HG02870 (cell line): ENCODE results near the gene CCDC187.
"Not testable (repeated sequence)": the region's sequence is repeated elsewhere in the genome, so short reads cannot be mapped to it uniquely, and the experiment has no call there.

ENCODE experiments used
- ATAC-seq: cut with Tn5 transposase; IDR thresholded peaks from one replicate; pipeline ENCODE4 v1.9.1; 2021; ENCODE audit warnings: mild to moderate bottlenecking, moderate library complexity; ENCODE audit not compliant: unreplicated experiment

CCDC187 gene

DNA sequence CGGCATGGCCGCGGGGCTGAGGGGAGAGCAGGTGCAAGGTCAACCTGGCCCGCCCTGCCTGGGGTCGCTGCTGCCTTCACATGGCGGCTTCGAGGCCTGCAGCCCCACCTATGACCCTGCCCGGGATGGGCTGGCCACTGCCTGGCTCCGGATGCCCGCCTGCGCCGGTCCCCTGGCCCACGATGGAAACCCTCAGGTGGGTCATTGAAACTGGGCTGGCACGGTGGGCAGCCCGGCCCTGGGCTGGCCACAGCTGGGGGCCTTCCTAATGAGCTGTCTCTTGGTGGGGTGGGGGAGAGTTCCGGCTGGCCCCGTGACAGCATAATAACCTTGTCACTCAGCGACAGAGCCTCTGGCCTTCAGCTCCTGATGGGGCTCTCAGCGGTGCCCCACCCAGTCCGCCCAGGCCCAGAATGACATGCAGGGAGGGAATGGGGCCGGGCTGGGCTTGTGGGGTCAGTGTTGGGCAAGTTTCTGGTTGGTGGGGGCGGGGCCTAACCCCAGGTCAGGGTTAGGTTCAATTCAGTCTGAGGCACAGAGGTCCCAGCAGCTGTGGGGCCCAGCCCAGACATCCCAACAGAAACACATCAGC, at the start of gene CCDC187:
Gene CCDC187, minus strand, starts transcription at position 270 of the 592 bp plus-strand sequence. Its CDS starts 264 bp downstream, at position 6.
- no peak for ATAC-seq

DNA sequence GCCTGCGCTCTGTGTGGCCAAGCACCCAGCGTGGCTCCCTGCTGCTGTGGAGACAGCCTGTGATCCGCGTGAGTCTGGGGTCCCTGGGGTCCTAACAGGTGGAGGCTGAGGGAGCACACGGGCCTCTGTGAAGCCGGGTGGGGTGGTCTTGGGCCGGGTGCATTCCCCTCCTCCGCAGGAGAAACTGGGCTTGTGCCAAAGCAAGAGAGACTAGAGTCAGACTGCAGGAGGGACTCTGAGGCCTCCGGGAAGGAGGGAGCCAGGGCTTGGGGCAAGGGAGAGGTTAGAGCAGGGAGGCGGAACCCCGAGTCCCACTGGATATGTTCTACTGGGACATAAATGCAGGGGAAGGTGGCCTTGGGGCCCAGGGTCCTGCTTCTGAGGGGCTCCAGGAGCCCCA, 49.2 kb upstream of the CCDC187 start:
- no peak for ATAC-seq

DNA sequence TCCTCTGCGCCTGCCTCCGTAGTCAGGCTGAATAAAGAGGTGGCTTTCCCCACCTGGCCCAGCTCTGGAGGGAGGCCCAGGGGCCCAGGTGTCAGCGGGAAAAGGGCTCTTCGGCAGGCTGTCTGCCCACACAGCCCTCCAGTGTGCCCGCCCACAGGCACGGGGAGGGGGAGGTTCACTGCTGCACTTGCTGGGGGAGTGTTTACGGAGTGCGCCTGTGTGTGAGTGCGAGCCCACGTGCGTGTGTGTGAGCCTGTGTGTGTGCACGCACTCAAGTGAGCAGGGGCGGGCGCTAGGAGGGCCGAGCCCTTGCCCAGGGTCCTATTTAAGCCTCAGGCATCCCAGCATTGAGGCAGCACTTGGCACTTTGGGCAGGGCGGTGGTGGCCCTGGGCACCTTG, 48.8 kb upstream of the CCDC187 start:
- no peak for ATAC-seq

DNA sequence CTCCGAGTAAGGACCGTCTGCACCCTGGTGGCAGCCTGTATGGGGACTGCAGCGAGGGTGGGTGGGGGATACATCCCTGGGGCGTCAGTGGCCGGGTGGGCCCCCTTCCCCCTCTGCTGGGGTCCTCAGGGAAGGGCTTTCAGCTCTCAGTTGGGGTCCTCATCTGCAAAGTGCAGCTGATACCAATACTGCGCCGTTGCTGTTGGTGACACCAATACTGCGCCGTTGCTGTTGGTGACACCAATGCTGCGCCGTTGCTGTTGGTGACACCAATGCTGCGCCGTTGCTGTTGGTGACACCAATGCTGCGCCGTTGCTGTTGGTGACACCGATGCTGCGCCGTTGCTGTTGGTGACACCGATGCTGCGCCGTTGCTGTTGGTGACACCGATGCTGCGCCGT, 48.0 kb upstream of the CCDC187 start:
- not testable (repeated sequence) for ATAC-seq

DNA sequence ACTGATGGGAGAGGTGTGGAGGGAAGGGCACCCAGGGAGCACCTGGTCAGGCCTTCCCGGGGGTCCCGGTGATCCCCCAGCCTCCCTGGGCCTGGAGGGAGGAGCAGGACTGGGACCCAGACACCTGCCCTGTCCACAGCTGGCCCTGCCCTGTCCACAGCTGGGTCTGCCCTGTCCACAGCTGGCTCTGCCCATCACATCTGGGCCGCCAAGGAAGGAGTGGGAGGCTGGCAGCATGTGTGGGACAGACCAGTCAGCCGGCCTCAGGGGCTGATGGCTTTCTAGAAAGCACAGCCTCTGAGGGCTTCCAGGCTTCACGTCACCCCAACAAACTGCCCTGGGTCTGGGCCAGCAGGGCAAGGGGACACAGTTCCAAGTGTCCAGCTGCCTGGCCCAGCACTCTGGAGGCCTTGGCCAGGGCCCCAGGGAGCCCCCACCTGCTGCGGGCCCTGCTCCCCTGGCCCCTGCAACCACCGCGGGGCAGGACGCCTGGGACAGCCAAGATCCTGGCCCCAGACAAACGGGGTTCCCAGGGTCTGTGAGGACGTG, 47.4 kb upstream of the CCDC187 start:
- no peak for ATAC-seq

DNA sequence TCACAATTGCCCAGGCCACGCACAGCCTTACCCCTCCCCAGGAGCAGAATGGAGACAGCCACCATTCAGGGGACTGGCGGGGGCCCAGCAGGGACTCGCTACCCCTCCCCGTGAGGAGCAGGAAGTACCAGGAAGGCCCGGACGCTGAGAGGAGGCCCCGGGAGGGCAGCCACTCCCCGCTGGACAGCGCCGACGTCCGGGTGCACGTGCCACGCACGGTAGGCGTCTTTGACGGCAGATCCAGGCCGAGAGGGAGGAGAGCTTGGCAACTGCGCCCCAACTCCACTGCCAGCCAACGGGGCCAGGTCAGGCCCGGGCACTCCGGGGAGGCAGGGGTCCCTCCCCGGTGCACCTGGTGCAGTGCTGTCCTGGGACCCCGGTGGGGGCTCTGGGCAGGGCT, 45.7 kb upstream of the CCDC187 start:
- no peak for ATAC-seq

DNA sequence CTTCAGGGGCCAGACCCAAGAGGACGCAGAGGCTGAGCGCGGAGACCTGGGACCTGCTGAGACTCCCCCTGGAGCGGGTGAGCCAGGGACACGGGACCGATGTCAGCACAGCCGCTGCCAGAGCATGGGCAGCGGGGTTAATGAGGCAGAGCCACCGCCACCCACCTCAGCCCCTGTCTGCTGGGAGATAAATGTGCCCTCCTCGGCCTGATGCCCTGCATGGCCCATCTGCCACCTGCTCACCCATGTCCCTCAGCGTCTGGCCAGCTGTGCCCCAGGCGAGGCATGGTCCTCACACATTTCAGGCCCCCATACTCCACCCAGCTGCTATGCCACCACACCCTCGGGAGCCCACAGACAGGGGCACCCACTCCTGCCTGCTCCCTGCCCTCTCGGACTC, 44.8 kb upstream of the CCDC187 start:
- no peak for ATAC-seq

DNA sequence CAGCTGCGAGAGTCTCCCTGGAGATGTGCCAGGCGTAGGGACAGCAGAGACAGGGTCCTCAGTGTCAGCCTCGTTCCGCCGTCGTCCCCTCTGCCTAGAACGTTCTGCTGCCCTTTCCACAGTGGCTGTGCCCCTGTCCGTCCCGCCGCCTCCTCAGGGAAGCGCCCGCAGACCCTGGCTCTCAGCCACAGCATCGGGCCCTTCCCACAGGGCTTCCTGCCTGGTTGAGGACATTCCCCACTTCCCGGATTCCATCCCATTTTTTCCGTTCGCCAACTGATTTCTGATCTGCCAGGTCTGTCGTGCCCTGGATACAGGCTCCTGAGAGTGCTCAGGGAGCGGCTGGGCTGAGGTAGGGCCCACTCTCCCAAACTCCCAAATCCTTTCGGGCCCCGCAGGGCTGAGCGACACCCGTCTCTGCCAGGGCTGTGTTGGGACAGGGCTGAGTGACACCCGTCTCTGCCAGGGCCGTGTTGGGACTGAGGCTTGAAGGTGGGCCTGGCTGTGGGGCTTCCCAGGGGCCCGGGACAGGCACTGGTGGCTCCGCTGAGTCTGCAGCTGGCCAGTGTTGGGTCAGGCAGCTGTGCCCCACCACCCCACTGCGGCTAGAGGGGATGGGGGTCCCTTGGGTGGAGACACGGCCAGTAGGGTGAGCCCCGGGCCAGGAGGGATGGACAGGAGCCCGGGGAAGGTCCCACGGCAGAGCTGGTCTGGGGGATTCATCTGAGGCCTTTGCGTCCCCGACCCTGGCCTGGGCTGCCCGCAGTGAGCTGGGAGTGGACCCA, 43.8 kb upstream of the CCDC187 start:
- no peak for ATAC-seq

DNA sequence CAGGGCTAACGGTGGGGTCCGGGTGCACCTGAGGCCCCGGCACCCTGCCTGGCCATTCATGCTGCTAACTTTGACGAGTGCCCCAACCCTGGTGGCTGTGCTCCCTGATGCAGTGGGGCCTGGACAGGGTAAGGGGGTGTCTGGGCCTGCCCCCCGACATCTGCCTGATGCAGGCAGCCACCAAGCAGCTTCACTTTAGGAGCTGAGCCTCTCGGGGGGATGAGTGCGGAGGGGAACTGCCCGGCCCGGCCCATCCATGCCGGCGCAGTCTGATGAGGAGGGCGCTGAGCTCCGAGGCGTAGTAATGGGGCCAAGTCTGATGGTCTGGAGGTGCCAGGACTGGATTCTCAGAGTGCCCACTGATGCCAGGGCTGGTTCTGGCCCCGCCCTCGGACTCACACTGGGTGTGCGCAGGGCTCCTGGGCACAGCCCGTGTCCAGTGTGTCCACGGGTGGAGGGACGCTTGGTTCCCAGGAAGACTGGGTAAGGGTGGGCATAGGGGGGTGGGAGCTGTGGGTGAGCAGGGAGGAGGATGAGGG, 43.1 kb upstream of the CCDC187 start:
- ATAC-seq: no peak

DNA sequence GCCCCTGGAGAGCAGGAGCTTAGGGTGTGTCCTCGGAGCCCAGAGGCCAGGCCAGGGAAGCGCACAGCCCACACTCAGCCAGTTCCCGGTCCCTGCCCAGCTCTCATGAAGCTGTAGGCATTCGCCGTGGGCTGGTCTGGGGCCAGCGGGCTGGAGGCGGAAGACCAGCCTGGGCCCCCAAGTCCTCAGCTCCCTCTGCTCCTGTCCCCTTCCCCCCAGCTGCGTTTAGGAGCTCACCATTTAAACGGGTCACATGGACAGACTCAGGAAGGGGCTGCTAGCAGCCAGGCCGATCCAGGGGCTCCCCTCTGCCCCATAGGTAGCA, 42.2 kb upstream of the CCDC187 start:
- ATAC-seq: no peak

DNA sequence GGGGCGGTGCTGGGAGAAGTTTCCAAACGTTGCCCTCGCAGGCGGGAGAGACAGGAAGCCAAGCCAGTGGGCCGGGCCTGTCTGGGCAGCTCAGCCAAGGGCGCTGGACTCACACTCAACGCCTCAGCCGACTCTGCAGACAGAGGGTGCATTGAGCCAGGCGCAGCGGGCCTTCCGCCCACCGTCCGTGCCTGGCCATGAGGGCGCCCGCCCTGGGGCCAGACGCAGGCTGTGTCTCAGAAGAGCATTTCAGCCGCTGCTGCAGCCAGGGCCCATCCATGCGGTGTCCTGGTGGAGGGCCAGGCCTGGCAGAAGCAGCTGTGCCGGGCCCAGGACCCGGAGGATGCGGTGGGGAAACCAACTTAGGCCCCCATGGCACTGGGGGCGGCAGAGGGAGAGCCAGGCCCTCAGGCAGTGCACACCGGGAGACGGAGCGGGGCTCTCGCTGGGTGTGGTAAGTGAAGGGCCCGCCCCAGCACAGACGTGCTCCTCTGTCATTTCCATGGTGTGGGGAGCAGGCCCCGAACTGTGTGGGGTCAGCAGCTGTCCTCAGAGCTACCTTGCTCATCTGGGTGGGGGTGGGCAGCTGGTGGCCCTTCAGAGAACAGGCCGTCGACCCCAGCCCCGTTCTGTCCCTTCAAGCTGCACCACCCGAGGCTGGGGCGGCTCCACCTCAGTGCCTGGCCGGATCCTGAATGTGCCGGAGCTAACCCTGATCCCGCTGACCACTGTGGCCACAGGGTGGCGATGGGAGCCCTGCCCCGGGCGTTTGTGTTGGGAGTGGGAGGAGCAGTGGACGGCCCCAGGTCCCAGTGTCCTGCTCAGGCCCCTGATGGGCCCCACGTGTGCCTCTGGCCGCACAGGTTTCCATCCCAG, 41.6 kb upstream of the CCDC187 start:
- ATAC-seq: no peak

DNA sequence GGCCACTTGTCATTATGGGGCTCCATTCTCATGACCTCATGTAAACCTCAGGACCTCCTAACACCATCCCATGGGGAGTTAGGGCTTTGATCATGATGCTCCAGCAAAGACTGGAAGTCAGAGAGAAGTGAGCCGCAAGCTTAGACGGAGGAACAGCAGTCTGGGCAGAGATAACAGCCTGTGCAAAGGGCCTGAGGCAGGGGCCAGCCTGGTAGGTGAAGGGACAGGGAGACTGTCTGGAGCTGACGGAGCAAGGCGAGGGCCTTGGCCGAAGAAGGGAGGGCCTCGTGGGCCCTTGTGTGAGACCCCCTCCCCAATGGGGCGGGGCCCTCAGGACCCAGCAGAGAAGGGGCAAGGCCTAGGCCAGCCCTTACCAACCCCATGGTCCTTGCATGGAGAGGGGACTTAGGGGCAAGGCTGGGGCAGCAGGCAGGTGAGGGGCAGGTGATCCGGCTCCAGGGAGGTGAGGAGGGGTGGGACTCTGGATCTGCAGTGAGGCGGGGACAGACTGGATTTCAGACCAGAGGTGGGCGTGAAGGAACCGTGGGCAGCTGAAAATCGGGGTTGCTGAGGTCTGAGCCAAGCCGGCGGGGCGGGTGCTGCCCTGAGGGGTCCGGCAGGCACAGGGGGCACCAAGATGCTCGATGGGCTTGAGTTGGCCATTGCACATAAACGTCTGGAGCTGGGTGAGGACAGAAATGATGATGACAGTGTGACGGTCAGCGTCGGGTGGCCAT, 40.8 kb upstream of the CCDC187 start:
- ATAC-seq: no peak

DNA sequence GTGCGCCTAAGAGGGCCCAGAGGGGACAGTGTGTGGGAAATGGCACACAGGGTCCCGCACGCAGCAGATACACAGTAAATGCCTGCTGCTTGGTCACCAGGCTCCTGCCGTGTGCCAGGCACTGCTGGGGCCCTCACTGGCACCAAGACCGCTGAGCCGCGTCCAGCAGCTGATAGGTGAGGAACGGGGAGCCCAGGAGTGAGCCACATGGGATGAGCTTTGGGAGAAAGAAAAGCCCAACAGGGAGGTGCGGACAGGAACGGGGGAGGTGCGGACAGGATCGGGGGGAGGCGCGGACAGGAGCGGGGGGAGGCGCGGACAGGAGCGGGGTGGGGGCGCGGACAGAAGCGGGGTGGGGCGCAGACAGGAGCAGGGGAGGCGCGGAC, 40.0 kb upstream of the CCDC187 start:
- ATAC-seq: no peak

DNA sequence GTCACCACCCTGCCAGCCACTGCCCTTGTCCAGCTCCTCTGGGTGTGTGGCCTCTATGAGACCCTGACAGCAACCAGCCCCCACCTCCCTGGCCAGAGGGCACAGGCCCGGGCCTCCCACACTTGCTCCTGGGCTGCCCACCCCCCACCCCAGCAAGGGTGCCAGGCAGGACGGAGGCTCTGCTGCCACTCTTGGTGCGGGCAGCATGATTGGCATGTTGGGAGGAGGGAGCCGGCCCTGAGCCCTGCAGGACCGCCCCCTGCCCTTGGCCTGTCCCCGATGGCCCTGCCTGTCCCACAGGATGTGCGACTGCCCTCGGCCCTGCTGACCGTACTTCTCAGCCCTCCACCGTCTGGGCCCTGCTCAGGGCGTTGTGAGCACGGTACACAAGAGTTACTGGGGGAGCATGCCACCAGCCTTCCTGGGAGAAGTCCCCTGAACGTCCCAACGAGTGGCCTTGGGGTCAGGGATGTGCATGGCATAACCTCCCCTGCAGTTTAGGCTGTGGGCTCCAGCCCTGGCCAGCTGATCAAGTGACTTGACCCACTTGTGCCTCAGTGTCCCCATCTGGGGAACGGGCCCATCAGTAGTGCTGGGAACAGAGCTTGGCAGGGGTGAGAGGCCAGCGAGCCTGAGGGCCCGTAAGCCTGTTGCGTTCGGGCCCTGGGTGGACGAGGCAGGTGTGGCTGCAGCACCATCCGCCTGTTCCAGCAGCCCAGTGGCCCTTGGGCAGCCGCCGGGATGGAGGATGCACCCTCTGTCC, 39.4 kb upstream of the CCDC187 start:
- no peak for ATAC-seq

DNA sequence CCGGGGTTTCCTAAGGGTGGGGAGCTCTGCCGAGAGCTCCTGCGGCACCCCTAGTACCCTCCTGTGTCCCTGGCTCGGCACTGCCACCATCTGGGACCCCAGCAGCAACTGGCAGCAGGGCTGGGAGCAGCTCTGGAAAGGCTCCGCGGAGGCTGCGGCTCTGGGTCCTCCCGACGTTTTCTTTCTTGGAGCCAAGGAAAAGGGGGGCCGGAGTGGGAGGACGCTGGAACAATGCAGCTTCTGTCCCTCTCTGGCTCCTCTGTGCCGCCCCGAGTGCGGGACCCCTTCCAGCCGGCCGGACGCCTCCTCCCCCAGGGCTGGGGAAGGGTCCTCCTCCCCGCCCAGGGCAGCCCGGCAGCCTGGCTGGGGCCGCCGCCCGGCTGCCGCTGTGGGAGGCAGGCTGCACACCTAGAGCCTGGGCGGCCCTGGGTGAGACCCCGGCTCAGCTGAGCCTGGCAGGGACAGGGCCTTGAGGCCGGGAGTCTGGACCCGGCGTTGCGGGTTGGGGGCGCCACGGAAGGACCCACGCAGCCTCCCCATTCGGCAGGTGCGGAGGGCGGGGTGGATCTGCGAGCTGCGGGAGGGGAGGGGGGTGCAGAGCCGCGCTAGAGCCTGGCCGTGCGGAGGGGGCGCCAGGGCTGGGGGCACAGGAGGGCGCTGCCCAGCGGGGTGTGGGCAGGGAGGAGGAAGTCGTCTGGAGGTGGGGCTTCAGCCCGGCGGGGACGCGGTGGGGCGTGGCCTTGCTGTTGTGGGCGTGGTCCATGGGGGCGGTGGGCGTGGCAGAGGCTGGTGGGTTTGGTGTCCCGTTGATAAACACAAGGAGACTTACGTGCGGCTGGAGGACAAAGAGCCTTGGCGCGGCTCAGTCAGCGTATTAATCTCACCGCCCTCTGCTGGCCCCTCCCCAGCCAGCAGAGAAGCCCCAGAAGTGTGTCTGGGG, 38.6 kb upstream of the CCDC187 start:
- ATAC-seq: no peak

DNA sequence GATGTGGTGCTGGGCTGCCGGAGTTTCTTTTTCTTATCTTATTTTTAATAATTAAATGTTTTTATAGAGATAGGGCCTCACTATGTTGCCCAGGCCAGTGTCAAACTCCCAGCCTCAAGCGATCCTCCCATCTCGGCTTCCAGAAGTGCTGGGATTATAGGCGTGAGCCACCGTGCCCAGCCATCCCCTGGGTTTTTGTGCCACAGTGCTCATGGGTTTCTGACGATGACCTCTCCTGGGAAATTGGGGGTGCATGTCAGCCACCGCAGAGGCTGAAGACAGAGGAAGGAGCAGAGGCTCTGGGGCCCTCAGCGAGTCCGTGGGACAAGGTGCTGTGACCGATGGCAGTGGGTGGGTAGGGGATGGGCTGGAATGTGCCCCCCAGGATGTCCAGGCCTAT, 37.9 kb upstream of the CCDC187 start:
- no peak for ATAC-seq

DNA sequence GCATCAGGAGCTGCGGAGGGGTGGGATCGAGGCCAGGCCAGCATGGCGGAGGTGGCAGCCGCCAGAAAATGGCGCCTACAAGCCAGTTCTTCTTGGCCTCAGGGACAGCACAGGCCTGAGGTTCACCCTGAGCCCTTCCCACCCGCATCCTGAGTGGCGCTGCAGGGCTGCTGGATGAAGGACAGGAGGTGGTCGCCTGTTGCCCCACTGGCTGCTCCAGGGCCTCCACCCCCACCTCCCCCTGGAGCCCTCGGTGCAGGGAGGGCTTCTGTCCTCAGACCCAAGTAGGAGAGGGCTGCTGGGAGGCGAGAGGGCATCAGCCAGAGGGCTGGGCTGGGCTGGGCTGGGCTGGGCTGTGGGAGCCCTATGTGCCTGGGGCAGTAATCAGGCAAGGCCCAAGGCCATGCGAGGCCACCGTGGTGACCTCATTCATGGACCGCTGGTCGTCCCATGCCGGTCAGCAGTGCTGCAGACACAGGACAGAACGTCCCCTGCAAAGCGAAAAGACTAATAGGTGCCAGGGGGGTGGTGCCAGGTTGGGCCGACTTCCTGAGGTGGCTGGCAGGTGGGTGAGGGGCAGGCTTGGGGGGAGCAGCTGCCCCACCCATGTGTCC, 37.3 kb upstream of the CCDC187 start:
- ATAC-seq: no peak

DNA sequence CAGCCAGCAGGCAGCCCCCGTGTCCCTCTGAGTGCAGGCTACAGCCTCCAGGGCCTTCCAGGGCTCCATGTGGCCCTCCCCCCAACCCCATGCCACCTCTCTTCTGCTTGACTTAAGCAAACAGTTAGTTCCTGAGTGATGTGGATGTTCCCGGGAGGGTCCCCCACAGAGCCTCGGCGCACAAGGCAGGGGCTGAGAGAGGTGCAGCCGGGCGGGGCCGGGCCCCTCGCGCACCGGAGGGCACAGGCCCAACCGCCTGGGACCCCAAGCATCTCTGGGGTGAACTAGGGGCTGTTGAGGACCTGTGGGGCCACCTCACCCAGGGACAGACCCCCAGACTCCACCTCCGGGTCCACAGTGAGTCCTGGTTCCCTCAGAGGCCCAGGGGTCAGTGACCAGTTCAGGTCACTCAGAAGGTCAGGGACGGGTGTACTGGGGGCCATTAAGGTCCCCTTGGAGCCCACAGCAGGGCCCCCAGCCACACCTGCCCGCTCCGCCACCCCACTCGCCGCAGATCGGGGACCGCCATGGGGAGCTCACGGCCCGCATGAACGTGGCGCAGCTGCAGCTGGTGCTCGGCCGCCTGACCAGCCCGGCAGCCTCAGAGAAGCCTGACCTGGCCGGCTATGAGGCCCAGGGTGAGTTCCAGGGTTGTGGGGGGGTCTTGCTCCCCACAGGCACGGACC, 36.6 kb upstream of the CCDC187 start:
- ATAC-seq: no peak
